Stimulated activated naive CD4-positive, alpha-beta T cell (primary cell): Measurements from ENCODE around the gene NOS1.

ENCODE experiments used
- DNase-seq, 6 experiments: peaks; one replicate each; lab custom pipeline; 2025; lab: John Stamatoyannopoulos, UW

The NOS1 gene

DNA sequence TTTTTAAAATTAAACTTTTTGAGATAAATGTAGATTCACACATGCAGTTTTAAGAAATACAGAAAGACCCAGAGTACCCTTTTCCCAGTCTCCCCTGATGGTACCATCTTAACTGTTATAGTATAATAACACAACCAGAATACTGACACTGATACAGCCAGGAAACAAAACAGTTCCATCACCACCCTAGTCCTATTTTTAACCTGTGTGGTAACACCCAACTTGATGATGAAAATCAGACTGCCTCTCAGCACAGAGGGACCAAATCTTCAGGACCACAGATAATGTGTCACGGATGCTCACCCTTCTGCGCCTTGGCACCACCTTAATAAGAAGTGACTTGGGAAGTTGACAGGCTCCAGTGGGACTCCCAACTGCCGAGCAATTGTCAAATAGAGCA is 189.3 kb downstream of the NOS1 start:
- no peak for DNase-seq

DNA sequence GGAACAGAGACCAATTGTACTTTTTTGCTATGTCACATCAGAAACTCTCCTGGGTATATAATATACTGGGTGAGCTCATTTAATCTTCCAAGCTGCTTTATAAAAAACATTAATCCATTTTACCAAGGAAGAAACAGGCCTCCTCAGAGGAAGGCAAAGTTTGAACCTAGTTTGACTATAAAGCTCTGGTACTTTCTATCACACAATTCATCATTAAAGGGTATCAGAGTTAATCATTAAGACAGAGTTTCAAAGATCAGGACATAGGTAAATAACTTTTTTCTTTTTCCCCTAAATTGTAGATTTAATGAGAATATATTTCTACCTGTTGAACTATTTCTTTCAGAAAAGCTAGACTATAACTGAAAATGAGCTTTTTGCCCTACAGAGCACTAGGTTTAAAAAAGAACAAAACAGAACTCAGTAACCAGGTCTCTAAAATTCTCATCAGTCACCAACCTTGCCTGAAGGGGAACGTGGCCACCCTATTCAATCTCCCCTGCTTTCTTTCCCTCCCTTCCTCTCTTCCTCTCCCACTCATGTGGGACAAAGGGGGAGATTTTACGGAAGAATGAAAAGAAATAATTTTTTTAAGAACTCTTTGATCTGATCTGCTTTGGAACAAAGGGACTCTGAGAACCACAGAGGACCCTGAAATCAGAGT is 189.8 kb downstream of the NOS1 start:
- DNase-seq: no peak

DNA sequence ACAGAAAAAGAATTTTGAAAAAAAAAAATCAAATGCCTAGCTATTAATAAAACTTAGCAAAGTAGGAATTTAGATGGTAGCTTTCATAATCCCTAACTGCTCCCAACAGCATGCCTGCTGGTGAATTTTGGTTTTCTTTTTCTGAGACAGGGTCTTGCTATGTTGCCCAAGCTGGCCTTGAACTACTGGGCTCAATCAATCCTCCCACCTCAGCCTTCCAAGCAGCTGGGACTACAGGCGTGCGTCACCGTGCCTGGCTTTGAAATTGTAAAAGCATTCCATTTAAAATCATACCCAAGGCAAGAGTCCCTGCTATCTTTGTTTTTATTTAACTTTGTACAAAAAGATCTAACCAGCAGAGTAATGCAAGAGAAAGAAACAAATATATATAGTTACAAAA is 191.9 kb downstream of the NOS1 start:
- DNase-seq: no peak

DNA sequence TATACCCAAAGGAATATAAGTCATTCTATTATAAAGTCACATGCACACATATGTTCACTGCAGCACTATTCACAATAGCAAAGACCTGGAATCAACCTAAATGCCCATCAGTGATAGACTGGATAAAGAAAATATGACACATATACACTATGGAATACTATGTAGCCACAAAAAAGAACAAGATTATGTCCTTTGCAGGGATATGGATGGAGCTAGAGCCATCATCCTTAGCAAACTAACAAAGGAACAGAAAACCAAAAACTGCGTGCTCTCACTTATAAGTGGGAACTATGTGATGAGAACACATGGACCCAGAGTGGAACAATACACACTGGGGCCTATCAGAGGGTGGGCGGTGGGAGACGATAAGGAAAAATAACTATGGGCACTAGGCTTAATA is 192.4 kb downstream of the NOS1 start:
- DNase-seq: no peak

DNA sequence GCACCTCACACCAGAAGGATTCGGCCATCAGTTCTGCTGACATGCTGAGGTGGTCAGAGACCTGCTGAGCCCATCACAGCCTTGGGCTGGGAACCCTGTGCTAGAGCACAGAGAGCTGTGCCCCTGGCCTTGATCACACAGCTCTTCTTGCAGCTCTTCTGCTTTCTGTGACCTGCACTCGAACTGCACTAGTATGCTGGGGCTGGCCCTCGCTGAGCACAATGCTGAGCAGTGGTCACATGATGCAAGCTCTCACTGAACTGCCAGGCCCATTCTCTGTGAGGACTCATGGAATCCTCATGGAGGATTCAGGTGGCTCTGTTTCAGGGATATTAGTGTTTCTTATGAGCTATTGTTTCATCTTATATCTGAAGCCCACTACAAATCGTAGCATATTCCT is 193.7 kb downstream of the NOS1 start:
- no peak for DNase-seq

GRCh38 chr12:117166107-117166506 is 195.3 kb downstream of the NOS1 start:
- no peak for DNase-seq

GRCh38 chr12:117165342-117165741 is 196.1 kb downstream of the NOS1 start:
- DNase-seq: no peak

DNA sequence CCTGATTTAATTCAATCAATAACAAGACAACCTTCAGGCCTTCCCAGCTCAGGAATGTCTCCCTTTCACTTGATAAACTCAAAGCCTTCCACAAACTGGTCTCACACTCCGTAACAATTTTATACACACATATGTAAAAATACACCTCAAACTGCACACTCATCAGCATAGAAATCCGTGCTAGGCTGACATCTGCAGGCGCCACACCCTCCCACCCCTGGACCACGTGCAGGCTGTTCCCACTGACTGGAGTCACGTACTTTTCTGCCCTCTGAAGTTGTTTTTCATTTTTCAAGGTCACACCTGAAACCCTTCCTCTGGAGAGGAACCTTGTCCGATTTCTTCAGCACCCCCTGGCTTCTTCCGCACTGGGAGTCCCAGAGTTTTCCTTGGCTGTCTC is 198.8 kb downstream of the NOS1 start:
- DNase-seq: no peak

- DNase-seq: no peak
Measured at GRCh38 chr12:117162167-117162539, 199.3 kb downstream of the NOS1 start.

DNA sequence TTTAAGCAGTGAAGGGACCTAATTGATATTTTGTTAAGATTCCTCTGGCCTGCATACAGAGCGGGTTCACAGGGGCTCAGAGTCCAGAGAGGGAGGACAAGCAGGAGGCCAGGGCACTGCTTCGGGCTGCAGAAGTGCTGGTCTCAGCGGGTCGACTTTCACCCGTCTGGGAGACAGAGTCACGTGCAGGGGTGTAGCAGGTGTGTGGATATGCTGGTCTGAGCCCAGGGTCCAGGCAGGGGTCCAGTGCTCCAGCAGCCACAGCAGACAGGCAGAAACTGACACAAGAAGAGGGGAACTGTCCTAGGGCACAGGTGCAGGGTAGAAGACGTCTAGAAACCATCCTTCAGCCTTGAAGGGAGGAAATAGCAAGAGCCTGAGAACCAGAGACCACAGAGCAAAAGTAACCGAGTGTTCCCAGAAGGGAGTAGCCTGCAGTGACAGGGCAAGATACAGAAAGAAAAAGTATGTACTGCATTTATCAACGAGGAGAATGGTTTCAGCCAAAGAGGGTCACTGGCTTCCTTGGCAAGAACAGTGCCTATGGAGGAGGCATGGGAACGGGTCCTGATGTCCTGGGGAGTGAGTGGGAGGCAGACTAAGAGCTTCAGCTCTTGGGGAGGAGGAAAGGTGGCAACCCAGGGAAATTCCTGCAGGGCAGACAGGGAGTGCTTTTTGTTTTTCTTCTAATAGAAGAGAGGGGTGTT is 199.8 kb downstream of the NOS1 start:
- no peak for DNase-seq

DNA sequence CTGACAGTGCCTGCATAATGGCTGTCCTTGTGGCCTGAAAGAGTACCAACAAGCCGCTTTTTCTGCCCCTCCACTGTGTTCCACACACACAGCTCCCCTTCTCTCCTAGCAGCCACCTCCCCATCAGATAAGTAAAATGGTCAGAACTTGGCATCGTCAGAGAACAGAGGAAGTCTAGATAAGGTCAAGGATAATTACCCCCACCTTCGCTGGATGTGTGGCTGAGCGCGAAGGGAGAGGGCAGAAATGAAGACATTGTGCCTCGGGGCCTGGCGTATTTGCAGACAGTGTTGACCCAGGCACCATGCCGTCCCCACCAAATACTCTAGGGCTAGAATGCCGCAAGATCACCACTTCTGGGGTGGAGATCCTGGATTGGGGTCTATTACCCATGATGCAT is 201.8 kb downstream of the NOS1 start:
- no peak for DNase-seq

DNA sequence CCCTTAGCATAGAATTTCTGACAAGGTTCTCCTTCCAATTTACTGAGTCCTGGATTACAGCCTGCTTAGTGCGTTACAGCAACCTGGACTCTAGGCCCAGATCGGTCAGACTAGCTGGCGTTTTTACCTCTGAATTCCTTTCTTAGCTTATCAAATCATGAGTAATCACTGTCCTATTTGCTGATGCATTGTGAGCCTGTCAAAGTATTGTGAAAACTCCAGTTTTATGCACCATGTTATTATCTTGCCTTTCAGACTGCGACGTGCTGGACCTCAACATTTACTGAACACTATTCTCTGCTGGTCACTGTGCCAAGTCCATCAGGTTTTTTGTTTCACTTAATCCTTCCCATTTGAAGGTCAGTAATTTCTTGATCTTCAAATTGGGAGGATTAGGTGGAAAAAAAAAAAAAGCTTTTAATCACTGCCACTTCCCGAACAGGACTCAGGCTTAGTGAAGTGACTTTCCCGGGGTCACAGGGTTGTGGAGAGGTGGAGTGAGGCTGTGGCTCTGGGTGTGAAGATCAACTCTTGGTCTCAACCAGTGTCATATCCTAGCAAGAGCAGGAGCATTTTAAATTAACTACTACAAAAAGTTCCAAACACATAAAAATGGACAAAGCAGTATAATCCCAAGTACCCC is 202.4 kb downstream of the NOS1 start:
- no peak for DNase-seq
